Activated CD8-positive, alpha-beta T cell treated with anti-CD3 and anti-CD28 coated beads, Interleukin-2, amount 10 ng/mL, durations not matched to agents 7 days and 5 days (primary cell): ENCODE results near the gene DDX25. TPM values are rescaled to one million over a fixed set of nuclear protein-coding genes. Genes with fewer than 3 reads are reported as not detected.

Experiments
- ATAC-seq: fragments of 150-1000 bp; cut with Tn5 transposase; one replicate; pipeline ENCODE4 v1.10.0; 2021; ENCODE audit warnings: moderate library complexity
- CTCF ChIA-PET: fragments of 350-600 bp; sonication (Branson Sonifier 250); formaldehyde crosslinking; loops from one replicate; lab custom pipeline; 2021; ENCODE audit warnings: antibody characterized with exemption; lab: Charles Lee
- POLR2A ChIA-PET: fragments of 350-600 bp; sonication (Branson Sonifier 250); formaldehyde crosslinking; loops from one replicate; lab custom pipeline; 2021; ENCODE audit warnings: antibody characterized with exemption; lab: Charles Lee
- DNase-seq: peaks from one replicate; pipeline ENCODE4 v3.0.0-alpha.2; 2020
- H3K27ac Mint-ChIP-seq: one replicate; pipeline ENCODE4 v1.8.0; 2021; ENCODE audit warnings: mild to moderate bottlenecking, mixed read lengths
- H3K27me3 Mint-ChIP-seq: one replicate; pipeline ENCODE4 v1.8.0; 2021; ENCODE audit warnings: low read depth, mixed read lengths
- H3K36me3 Mint-ChIP-seq: one replicate; pipeline ENCODE4 v1.8.0; 2021; ENCODE audit warnings: low read depth, mixed read lengths
- H3K4me1 Mint-ChIP-seq: one replicate; pipeline ENCODE4 v1.8.0; 2021; ENCODE audit warnings: low read depth, mixed read lengths
- H3K4me3 Mint-ChIP-seq: one replicate; pipeline ENCODE4 v1.8.0; 2021; ENCODE audit warnings: mild to moderate bottlenecking, mixed read lengths
- H3K9me3 Mint-ChIP-seq: one replicate; pipeline ENCODE4 v1.8.0; 2022; ENCODE audit warnings: mixed read lengths; ENCODE audit not compliant: insufficient read depth
- total RNA-seq, 2 experiments: library from RNA; stranded (reverse); gene quantifications; one replicate each; pipeline ENCODE4 v1.2.3, GENCODE V29; 2021

The DDX25 gene
- total RNA-seq, 2 experiments from 2014 or later: not detected

- Mint-ChIP-seq H3K4me3 (no peak overlapping the region), H3K27ac (no peak overlapping the region), H3K4me1 (peaks cover 2% of the 10 kb centered on the region), H3K27me3 (peaks cover 3% of the 10 kb centered on the region), H3K36me3 (no peaks in the 10 kb centered on the region), H3K9me3 (no peaks in the 10 kb centered on the region)
- ChIA-PET POLR2A (no interaction called here), CTCF (no interaction called here)
- no peak for ATAC-seq
- DNase-seq: no peak
Observed at GRCh38 chr11:125971618-125972017, 67.3 kb downstream of the DDX25 start.

DNA sequence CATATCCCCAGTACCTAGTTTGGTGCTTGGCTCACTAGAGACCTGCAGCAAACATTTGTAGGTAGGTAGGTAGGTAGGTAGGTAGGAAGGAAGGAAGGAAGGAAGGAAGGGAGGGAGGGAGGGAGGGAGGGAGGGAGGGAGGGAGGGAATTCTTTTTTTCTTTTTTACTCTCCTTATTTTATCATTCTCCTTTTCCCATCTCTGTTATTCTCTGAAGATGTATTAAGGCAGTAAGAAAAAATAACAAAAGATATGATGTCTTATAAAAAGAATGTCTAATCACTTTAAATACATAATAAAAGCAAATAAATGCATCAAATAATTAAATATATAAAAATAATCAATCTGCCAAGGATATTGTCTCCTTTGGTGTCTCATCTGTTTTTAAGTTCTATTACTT, 70.0 kb downstream of the DDX25 start:
- H3K27me3 Mint-ChIP-seq: peaks cover 3% of the 10 kb centered on the region
- H3K4me3 Mint-ChIP-seq: no peak overlapping the region
- H3K27ac Mint-ChIP-seq: no peak overlapping the region
- H3K9me3 Mint-ChIP-seq: no peaks in the 10 kb centered on the region
- no peaks in the 10 kb centered on the region for H3K36me3 Mint-ChIP-seq
- ATAC-seq (no peak), DNase-seq (no peak)
- ChIA-PET CTCF (no interaction called here), POLR2A (no interaction called here)
- no peaks in the 10 kb centered on the region for H3K4me1 Mint-ChIP-seq

DNA sequence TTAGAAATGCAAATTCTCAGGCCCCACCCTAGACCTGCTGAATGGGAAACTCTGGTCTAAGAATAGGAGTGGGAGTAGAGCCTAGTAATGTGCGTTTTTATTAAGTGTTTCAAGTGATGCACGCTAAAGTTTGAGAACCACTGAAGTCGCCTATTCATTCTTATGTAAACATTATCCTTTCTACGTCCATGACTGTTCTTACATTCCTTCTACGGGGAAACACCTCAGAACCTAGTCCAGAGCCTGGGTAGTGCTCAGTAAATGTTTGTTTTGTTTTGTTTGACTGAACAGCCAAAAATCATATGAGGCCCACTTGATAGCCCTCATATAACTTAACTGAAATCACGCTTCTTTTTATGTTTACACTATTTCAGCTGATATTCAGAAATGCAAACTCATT, 71.3 kb downstream of the DDX25 start:
- no peaks in the 10 kb centered on the region for H3K4me1 Mint-ChIP-seq
- ChIA-PET CTCF (no interaction called here), POLR2A (no interaction called here)
- DNase-seq (no peak), ATAC-seq (no peak)
- no peaks in the 10 kb centered on the region for H3K36me3 Mint-ChIP-seq
- H3K9me3 Mint-ChIP-seq: no peaks in the 10 kb centered on the region
- no peak overlapping the region for H3K4me3 Mint-ChIP-seq
- no peak overlapping the region for H3K27ac Mint-ChIP-seq
- H3K27me3 Mint-ChIP-seq: peaks cover 3% of the 10 kb centered on the region

- Mint-ChIP-seq H3K27me3 (peaks cover 3% of the 10 kb centered on the region), H3K27ac (no peak overlapping the region), H3K9me3 (no peaks in the 10 kb centered on the region), H3K4me3 (no peak overlapping the region), H3K36me3 (no peaks in the 10 kb centered on the region), H3K4me1 (no peaks in the 10 kb centered on the region)
- POLR2A ChIA-PET: no interaction called here
- CTCF ChIA-PET: no interaction called here
- ATAC-seq (no peak), DNase-seq (no peak)
Observed at GRCh38 chr11:125976156-125976555, 71.8 kb downstream of the DDX25 start.

GRCh38 chr11:125977333-125977732, 73.0 kb downstream of the DDX25 start:
- ChIA-PET CTCF (no interaction called here), POLR2A (no interaction called here)
- DNase-seq: no peak
- no peak overlapping the region for H3K4me3 Mint-ChIP-seq
- peaks cover 3% of the 10 kb centered on the region for H3K27me3 Mint-ChIP-seq
- ATAC-seq: no peak
- no peaks in the 10 kb centered on the region for H3K4me1 Mint-ChIP-seq
- H3K9me3 Mint-ChIP-seq: no peaks in the 10 kb centered on the region
- H3K27ac Mint-ChIP-seq: no peak overlapping the region
- H3K36me3 Mint-ChIP-seq: no peaks in the 10 kb centered on the region

DNA sequence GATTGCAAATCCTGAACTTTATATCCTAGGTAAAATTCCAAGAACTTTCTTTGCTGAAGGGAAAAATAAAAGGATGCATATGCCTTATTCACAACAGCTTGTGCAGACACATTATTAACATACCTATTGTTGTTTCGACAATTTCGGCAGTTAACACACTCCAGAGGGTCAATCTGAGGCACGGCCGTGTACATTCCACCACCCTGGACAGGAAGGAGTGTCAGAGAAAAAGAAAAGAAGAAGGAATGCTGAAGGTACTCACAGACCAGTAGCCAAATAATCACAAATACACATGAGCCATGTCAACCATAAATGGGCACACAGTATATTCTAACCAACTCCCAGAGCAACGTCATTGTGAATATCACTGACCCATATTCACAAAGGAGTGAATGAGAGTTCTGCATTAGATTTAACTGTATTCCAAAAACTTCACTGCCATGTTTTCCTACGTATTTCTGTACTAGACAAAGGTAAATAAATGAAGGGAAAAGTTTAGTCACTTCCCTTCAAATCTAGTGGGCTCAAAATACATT, 73.9 kb downstream of the DDX25 start:
- Mint-ChIP-seq H3K4me1 (no peaks in the 10 kb centered on the region), H3K9me3 (no peaks in the 10 kb centered on the region), H3K27me3 (peaks cover 3% of the 10 kb centered on the region), H3K4me3 (no peak overlapping the region), H3K27ac (no peak overlapping the region), H3K36me3 (no peaks in the 10 kb centered on the region)
- POLR2A ChIA-PET: no interaction called here
- CTCF ChIA-PET: no interaction called here
- ATAC-seq: no peak
- DNase-seq: no peak

Other genes starting within 250 kb of the DDX25 start
- not detected for gene ACRV1, start 223.7 kb upstream of the DDX25 start, total RNA-seq
- gene PATE1, start 158.2 kb upstream of the DDX25 start, total RNA-seq: not detected
- not detected for gene PATE2, start 125.7 kb upstream of the DDX25 start, total RNA-seq
- gene PATE3, start 116.4 kb upstream of the DDX25 start, total RNA-seq: not detected
- not detected for gene PATE4, start 71.2 kb upstream of the DDX25 start, total RNA-seq
- 10 to 100 TPM; 11.1 to 11.7 TPM for gene HYLS1, start 16.8 kb upstream of the DDX25 start, total RNA-seq
- gene PUS3, start 1.3 kb upstream of the DDX25 start, total RNA-seq: 10 to 100 TPM; 11.9 to 16.0 TPM
- gene VSIG10L2, start 41.5 kb downstream of the DDX25 start, total RNA-seq: not detected
- 1 to 10 TPM; 3.6 to 4.1 TPM for gene CDON, start 158.4 kb downstream of the DDX25 start, total RNA-seq